IMR-90 (cell line): Measurements from ENCODE around the gene LCK. TPM values are rescaled to one million over a fixed set of nuclear protein-coding genes. Genes with fewer than 3 reads are reported as not detected.

Source experiments
- ATAC-seq: fragments of 200-7000 bp; cut with Tn5 transposase; 2 replicates; pipeline ENCODE4 v1.9.1; 2020; ENCODE audit warnings: low read depth, mild to moderate bottlenecking, moderate library complexity
- Bru-seq: library from RNA; stranded (reverse); fragments of 400-500 nt; gene quantifications from one replicate; lab custom pipeline; 2021; lab: Mats Ljungman, UMichigan
- BruChase-seq, 2 experiments: library from RNA; stranded (reverse); fragments of 400-500 nt; gene quantifications; one replicate each; lab custom pipeline; 2021; lab: Mats Ljungman, UMichigan
- BruUV-seq: library from RNA; stranded (reverse); fragments of 400-500 nt; replicated peaks from 2 replicates; lab custom pipeline; 2021; lab: Mats Ljungman, UMichigan
- CTCF ChIA-PET: fragments of 300-600 bp; formaldehyde crosslinking; extraction: SDS; loops from one replicate; lab custom pipeline; 2021; ENCODE audit warnings: antibody characterized with exemption; lab: Yijun Ruan, JAX
- POLR2A ChIA-PET: fragments of 300-600 bp; sonication (Branson Sonifier 250); formaldehyde crosslinking; loops from one replicate; lab custom pipeline; 2022; ENCODE audit warnings: antibody characterized with exemption; ENCODE audit not compliant: unreplicated experiment; lab: Charles Lee
- DNase-seq: peaks from one replicate; pipeline ENCODE4 v3.0.0; 2013
- H2AFZ ChIP-seq: replicated peaks from 2 replicates; pipeline ENCODE3; 2013; ENCODE audit warnings: low read length, mild to moderate bottlenecking; ENCODE audit not compliant: poor library complexity
- H2AK5ac ChIP-seq: 2 replicates; pipeline ENCODE4 v1.6.1; 2013; ENCODE audit warnings: low read depth, low read length, inconsistent platforms
- H2AK9ac ChIP-seq: replicated peaks from 2 replicates; pipeline ENCODE3; 2013; ENCODE audit warnings: mild to moderate bottlenecking, low read depth, low read length, moderate library complexity; ENCODE audit not compliant: poor library complexity
- H2BK120ac ChIP-seq: 2 replicates; pipeline ENCODE4 v1.6.1; 2013; ENCODE audit warnings: low read depth, low read length, inconsistent platforms
- H2BK15ac ChIP-seq: 3 replicates; pipeline ENCODE4 v1.6.1; 2013; ENCODE audit warnings: low read depth, low read length, inconsistent platforms
- H2BK20ac ChIP-seq: 2 replicates; pipeline ENCODE4 v1.6.1; 2013; ENCODE audit warnings: low read depth, mild to moderate bottlenecking, inconsistent platforms, low read length, moderate library complexity
- H2BK5ac ChIP-seq: 2 replicates; pipeline ENCODE4 v1.6.1; 2013; ENCODE audit warnings: mild to moderate bottlenecking, low read depth, low read length, inconsistent platforms; ENCODE audit not compliant: poor library complexity, severe bottlenecking
- H3K14ac ChIP-seq: replicated peaks from 2 replicates; pipeline ENCODE4 v1.6.1; 2013; ENCODE audit warnings: low read depth, low read length, inconsistent platforms
- H3K18ac ChIP-seq: 2 replicates; pipeline ENCODE4 v1.6.1; 2013; ENCODE audit warnings: low read depth, low read length, control low read depth
- H3K23ac ChIP-seq: 2 replicates; pipeline ENCODE4 v1.6.1; 2013; ENCODE audit warnings: low read depth, low read length, inconsistent platforms
- H3K27ac ChIP-seq: 2 replicates; pipeline ENCODE4 v1.5.1; 2013; ENCODE audit warnings: mild to moderate bottlenecking, control low read depth, low read length; ENCODE audit not compliant: insufficient read depth
- H3K27me3 ChIP-seq: 2 replicates; pipeline ENCODE4 v1.6.1; 2013; ENCODE audit warnings: low read length; ENCODE audit not compliant: control insufficient read depth, insufficient read depth
- H3K36me3 ChIP-seq: 2 replicates; pipeline ENCODE4 v1.6.1; 2013; ENCODE audit warnings: low read length, mixed read lengths; ENCODE audit not compliant: control insufficient read depth, insufficient read depth
- H3K4ac ChIP-seq: 2 replicates; pipeline ENCODE4 v1.6.1; 2013; ENCODE audit warnings: low read depth, low read length, inconsistent platforms
- H3K4me1 ChIP-seq: 2 replicates; pipeline ENCODE4 v1.6.1; 2013; ENCODE audit warnings: low read length, mixed read lengths; ENCODE audit not compliant: control insufficient read depth, insufficient read depth
- H3K4me2 ChIP-seq: 2 replicates; pipeline ENCODE4 v1.6.1; 2013; ENCODE audit warnings: low read depth, mild to moderate bottlenecking, control low read depth, low read length, moderate library complexity
- H3K4me3 ChIP-seq: 2 replicates; pipeline ENCODE4 v1.5.1; 2013; ENCODE audit warnings: low read depth, mild to moderate bottlenecking, control low read depth, low read length, moderate library complexity; ENCODE audit not compliant: insufficient read depth
- H3K56ac ChIP-seq: 2 replicates; pipeline ENCODE4 v1.6.1; 2013; ENCODE audit warnings: low read length, inconsistent platforms; ENCODE audit not compliant: insufficient read depth; ENCODE audit errors: extremely low read depth
- H3K79me1 ChIP-seq, 2 experiments: 2 replicates each; pipeline ENCODE4 v1.6.1; 2013; ENCODE audit warnings: low read length in 2 of 2, inconsistent platforms in 1 of 2, low read depth in 1 of 2
- H3K9ac ChIP-seq: 2 replicates; pipeline ENCODE4 v1.6.1; 2013; ENCODE audit warnings: low read depth, low read length, control low read depth
- H3K9me1 ChIP-seq: 2 replicates; pipeline ENCODE4 v1.6.1; 2013; ENCODE audit warnings: low read length, inconsistent platforms; ENCODE audit not compliant: insufficient read depth
- H3K9me3 ChIP-seq: 2 replicates; pipeline ENCODE4 v1.6.1; 2013; ENCODE audit warnings: low read length; ENCODE audit not compliant: control insufficient read depth, insufficient read depth
- H4K20me1 ChIP-seq: 2 replicates; pipeline ENCODE4 v1.6.1; 2013; ENCODE audit warnings: low read length, inconsistent platforms; ENCODE audit not compliant: insufficient read depth
- H4K5ac ChIP-seq: 2 replicates; pipeline ENCODE4 v1.6.1; 2013; ENCODE audit warnings: mild to moderate bottlenecking, low read depth, low read length, control low read depth
- H4K8ac ChIP-seq, 2 experiments: 2 replicates each; pipeline ENCODE4 v1.6.1; 2013; ENCODE audit warnings: low read depth in 2 of 2, low read length in 2 of 2, control low read depth in 1 of 2, inconsistent platforms in 1 of 2
- H4K91ac ChIP-seq: 2 replicates; pipeline ENCODE4 v1.6.1; 2013; ENCODE audit warnings: low read depth, low read length, inconsistent platforms; ENCODE audit not compliant: insufficient read depth
- CHD1 ChIP-seq: IDR thresholded peaks from 2 replicates; pipeline ENCODE4 v1.6.1; 2012; ENCODE audit warnings: low read depth, low read length, improper control_type of control experiment
- ELK1 ChIP-seq: fragments of 150-350 bp; IDR thresholded peaks from 2 replicates; pipeline ENCODE4 v1.6.1; 2016; ENCODE audit warnings: low read depth, mild to moderate bottlenecking, low read length, moderate library complexity, borderline replicate concordance
- MAFK ChIP-seq: IDR thresholded peaks from 2 replicates; pipeline ENCODE4 v1.6.1; 2012; ENCODE audit warnings: low read depth, low read length, improper control_type of control experiment
- MAZ ChIP-seq: IDR thresholded peaks from 2 replicates; pipeline ENCODE4 v1.6.1; 2012; ENCODE audit warnings: low read depth, mild to moderate bottlenecking, low read length, improper control_type of control experiment, moderate library complexity, borderline replicate concordance
- MXI1 ChIP-seq: IDR thresholded peaks from 2 replicates; pipeline ENCODE4 v1.6.1; 2012; ENCODE audit warnings: low read depth, mild to moderate bottlenecking, low read length, moderate library complexity, borderline replicate concordance
- NFE2L2 ChIP-seq: fragments of 150-350 bp; IDR thresholded peaks from 2 replicates; pipeline ENCODE4 v1.6.1; 2016; ENCODE audit warnings: low read depth, mild to moderate bottlenecking, low read length
- RAD21 ChIP-seq: IDR thresholded peaks from 2 replicates; pipeline ENCODE4 v1.6.1; 2012; ENCODE audit warnings: low read length, improper control_type of control experiment
- RCOR1 ChIP-seq: IDR thresholded peaks from 2 replicates; pipeline ENCODE4 v1.6.1; 2012; ENCODE audit warnings: mild to moderate bottlenecking, low read length, improper control_type of control experiment; ENCODE audit not compliant: insufficient replicate concordance
- SMC3 ChIP-seq: fragments of 150-350 bp; IDR thresholded peaks from 2 replicates; pipeline ENCODE4 v1.6.1; 2016; ENCODE audit warnings: low read depth, mild to moderate bottlenecking, antibody characterized with exemption, low read length, moderate library complexity
- WGBS, 2 experiments: methylation state at CpG; one replicate each; pipeline versions ENCODE4 v1.1.5 to v1.1.7; 2013; ENCODE audit warnings: missing lambda C conversion rate in 2 of 2; ENCODE audit not compliant: insufficient read length in 1 of 2; ENCODE audit errors: extremely low coverage in 2 of 2; 5-methylcytosine and 5-hydroxymethylcytosine counted together
- dilution Hi-C: fragments of 300-500 bp; cut with HindIII; formaldehyde crosslinking; loops from one replicate; pipeline ENCODE4 v1.14.3; 2018; ENCODE audit warnings: low sequenced_read_pairs; ENCODE audit not compliant: unreplicated experiment
- in situ Hi-C: fragments of 300-500 bp; cut with MboI; formaldehyde crosslinking; loops from 3 replicates; pipeline ENCODE4 v1.14.3; 2019; ENCODE audit warnings: low sequenced_read_pairs, inconsistent platforms, mixed read lengths
- intact Hi-C: fragments of 100-400 bp; cut with micrococcal nuclease; formaldehyde crosslinking; loops from 2 replicates; pipeline ENCODE4 v1.10.0; 2022
- long read RNA-seq: library from polyadenylated mRNA; unstranded; transcript quantifications from one replicate; pipeline ENCODE4 v2.0.0, GENCODE V29; 2021; ENCODE audit not compliant: unreplicated experiment
- polyA plus RNA-seq, 3 experiments: library from polyadenylated mRNA; depleted of rRNA; stranded (reverse); fragments of >200 nt; gene quantifications; 2 replicates each; pipeline ENCODE4 v1.2.3, GENCODE V29; 2012; ENCODE audit warnings: low replicate concordance in 1 of 3
- total RNA-seq: library from RNA; depleted of rRNA; stranded (reverse); fragments of >200 nt; gene quantifications from 2 replicates; pipeline ENCODE4 v1.2.3, GENCODE V29; 2012; rRNA removed

The LCK gene
- total RNA-seq (not detected in 2 replicates), polyA plus RNA-seq (2012; rRNA removed) (not detected in 2 replicates), Bru-seq, nascent RNA (not detected), BruChase-seq, experiment 1, labeled RNA remaining after a 6-hour chase (percentile 3 among the genes with signal in this experiment), BruChase-seq, experiment 2, labeled RNA remaining after a 2-hour chase (not detected)
- polyA plus RNA-seq (2012; cell fraction: cytosol; rRNA removed), result not detected in 2 replicates
- 0.05 TPM in 1 of 2 replicates, not detected in the other for polyA plus RNA-seq (2012; cell fraction: nucleus; rRNA removed; ENCODE audit: low replicate concordance)
- long read RNA-seq, partial matches to known transcripts, result 0 of 1 reads
- long read RNA-seq, other reads (novel, unspliced or antisense), result 1 of 1 reads

GRCh38 chr1:32250893-32251716 lies at the start of gene LCK:
Gene LCK (plus strand): TSS chr1:32251265. CDS start chr1:32274330, 23,065 bp downstream.
- Histone ChIP-seq H3K23ac (no peak within 1 kb of the TSS), H2BK5ac (no peak within 1 kb of the TSS), H2BK120ac (no peak within 1 kb of the TSS), H4K20me1 (no peaks in the 10 kb centered on the region), H3K56ac (no peak within 1 kb of the TSS), H3K14ac (no peak within 1 kb of the TSS), H3K4me2 (no peak within 1 kb of the TSS), H2BK20ac (peak within 1 kb of the TSS; percentile 43; the same call in 1 of the 2 replicates), H3K36me3 (no peaks in the 10 kb centered on the region), H3K4ac (no peak within 1 kb of the TSS), H3K9ac (no peak within 1 kb of the TSS), H4K8ac (no peak within 1 kb of the TSS), H2AK9ac (peak within 1 kb of the TSS; percentile 84), H4K5ac (no peak within 1 kb of the TSS), H2AFZ (peak within 1 kb of the TSS; percentile 41), H3K4me1 (peaks cover 16% of the 10 kb centered on the region), H2BK15ac (no peak within 1 kb of the TSS), H3K9me3 (no peaks in the 10 kb centered on the region), H3K9me1 (peaks cover 8% of the 10 kb centered on the region), H3K4me3 (no peak within 1 kb of the TSS), H3K18ac (no peak within 1 kb of the TSS), H3K27ac (no peak within 1 kb of the TSS), H4K91ac (no peak within 1 kb of the TSS), H2AK5ac (peak within 1 kb of the TSS; percentile 73), H3K27me3 (peaks cover 2% of the 10 kb centered on the region; the same call in 1 of the 2 replicates), H3K79me1 (0 out of 4 replicates have a peak, but pooled peaks cover 0 to 3% of the 10 kb centered on the region in 2 experiments)
- in situ Hi-C loops (no loop called here), intact Hi-C loops (no loop called here), dilution Hi-C loops (no loop called here)
- WGBS, 2 experiments, result 84% methylated on average over 16 of the region's 25 CpGs; no CpG with 5 or more reads in 1 of the 2 experiments
- POLR2A ChIA-PET, result interaction anchor here (0.7 kb wide), 1 partner anchor 12 kb away, joined by 12 read pairs; no protein-coding TSS in a partner anchor
- ATAC-seq (no peak), DNase-seq (no peak)
- no TSS peak for BruUV-seq
- CTCF ChIA-PET, result no interaction called here
- TF ChIP-seq CHD1 (no peak), MAZ (no peak), NFE2L2 (no peak), MXI1 (no peak), RCOR1 (no peak), ELK1 (no peak), SMC3 (no peak), RAD21 (no peak), MAFK (no peak)
